DOHH2 (cell line): ENCODE data around the gene AGAP3.

Experiments
- EZH2phosphoT487 ChIP-seq: fragments of 200-600 bp; sonication (generic); IDR thresholded peaks from 2 replicates; pipeline ENCODE4 v1.6.1; 2017; ENCODE audit warnings: borderline replicate concordance, mild to moderate bottlenecking, antibody characterized with exemption, low read length, moderate library complexity, mixed read lengths
- TF ChIP-seq, protein P1 (sequence below): fragments of 200-600 bp; sonication (generic); IDR thresholded peaks from one replicate; pipeline ENCODE4 v1.5.1; 2014; ENCODE audit warnings: antibody characterized with exemption, mild to moderate bottlenecking, low read depth, low read length; ENCODE audit not compliant: poor library complexity, severe bottlenecking

DNA sequence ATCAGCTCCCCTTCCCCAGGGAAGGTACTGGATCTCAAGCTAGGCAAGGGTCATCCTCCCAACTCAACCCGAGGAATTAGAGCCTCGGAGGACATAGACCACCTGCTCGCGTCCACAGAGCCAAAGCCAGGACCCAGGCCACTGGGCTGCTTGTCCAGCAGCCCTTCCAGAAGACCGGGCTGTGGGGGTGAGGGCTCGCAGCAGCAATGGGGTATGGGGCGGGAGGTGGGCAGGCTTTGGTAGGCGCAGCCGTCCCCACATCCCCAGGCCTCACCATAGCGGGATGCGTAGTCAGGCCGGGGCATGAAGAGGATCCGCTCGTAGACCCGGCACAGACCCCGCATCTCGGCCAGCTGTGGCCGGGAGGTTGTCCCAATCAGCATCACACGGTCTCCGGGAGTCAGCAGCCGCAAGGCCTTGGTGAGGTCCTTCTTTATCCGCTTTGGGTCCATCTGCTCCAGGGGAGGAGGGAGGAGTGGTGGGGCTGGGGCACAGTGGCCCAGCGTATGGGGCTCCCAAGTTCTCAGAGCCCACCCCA, 105.8 kb downstream of the AGAP3 start:
- TF ChIP-seq, protein P1, sequence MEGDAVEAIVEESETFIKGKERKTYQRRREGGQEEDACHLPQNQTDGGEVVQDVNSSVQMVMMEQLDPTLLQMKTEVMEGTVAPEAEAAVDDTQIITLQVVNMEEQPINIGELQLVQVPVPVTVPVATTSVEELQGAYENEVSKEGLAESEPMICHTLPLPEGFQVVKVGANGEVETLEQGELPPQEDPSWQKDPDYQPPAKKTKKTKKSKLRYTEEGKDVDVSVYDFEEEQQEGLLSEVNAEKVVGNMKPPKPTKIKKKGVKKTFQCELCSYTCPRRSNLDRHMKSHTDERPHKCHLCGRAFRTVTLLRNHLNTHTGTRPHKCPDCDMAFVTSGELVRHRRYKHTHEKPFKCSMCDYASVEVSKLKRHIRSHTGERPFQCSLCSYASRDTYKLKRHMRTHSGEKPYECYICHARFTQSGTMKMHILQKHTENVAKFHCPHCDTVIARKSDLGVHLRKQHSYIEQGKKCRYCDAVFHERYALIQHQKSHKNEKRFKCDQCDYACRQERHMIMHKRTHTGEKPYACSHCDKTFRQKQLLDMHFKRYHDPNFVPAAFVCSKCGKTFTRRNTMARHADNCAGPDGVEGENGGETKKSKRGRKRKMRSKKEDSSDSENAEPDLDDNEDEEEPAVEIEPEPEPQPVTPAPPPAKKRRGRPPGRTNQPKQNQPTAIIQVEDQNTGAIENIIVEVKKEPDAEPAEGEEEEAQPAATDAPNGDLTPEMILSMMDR, result no peak
- no peak for TF ChIP-seq EZH2phosphoT487
